8988T (cell line): Measurements from ENCODE around the gene NEK5.
A peak's percentile ranks its signal among the peaks of the same experiment; 100 is the strongest.
"Not testable (repeated sequence)": the region's sequence is repeated elsewhere in the genome, so short reads cannot be mapped to it uniquely, and the experiment has no call there.

Source experiments
- DNase-seq: peaks from one replicate; pipeline ENCODE4 v3.0.0; 2011

Gene NEK5

GRCh38 chr13:52061587-52061986, 67.3 kb downstream of the NEK5 start:
- DNase-seq, result no peak

GRCh38 chr13:52061064-52061463, 67.8 kb downstream of the NEK5 start:
- not testable (repeated sequence) for DNase-seq

GRCh38 chr13:52053460-52053859, 75.4 kb downstream of the NEK5 start:
- DNase-seq, result no peak

- DNase-seq, result no peak
Measured at GRCh38 chr13:52051400-52051799, 77.5 kb downstream of the NEK5 start.

DNA sequence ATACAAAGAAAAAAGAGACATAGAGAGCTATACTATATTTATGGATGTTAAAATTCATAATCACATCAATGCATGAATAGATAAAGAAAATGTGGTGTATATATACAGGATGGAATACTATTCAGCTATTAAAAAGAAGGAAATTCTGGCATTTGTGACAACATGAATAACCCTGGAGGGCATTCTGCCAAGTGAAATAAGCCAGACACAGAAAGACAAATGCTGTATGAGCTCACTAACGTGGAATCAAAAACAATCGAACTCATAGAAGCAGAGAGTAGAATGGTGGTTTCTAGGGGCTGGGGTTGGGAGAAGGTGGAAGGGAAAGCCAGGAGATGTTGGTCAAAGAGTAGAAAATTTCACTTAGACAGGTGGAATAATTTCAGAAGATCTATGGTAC, 80.4 kb downstream of the NEK5 start:
- no peak for DNase-seq

DNA sequence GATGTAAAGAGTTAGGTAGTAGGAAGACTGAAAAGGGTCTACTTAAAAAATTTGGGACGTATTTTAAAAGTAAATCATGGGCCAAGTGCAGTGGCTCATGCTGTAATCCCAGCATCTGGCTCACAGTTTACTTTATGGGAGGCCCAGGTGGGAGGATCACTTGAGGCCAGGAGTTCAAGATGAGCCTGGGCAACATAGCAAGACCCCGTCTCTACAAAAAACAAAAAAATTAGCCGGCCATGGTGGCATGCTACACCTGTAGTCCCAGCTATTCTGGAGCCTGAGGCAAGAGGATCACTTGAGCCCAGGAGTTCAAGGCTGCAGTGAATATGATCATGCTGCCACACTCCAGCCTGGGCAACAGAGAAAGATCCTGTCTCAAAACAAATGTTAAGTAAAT, 81.4 kb downstream of the NEK5 start:
- no peak for DNase-seq

- no peak for DNase-seq
Measured at GRCh38 chr13:52043675-52044074, 85.2 kb downstream of the NEK5 start.

- DNase-seq, result no peak
Measured at GRCh38 chr13:52036037-52036436, 92.8 kb downstream of the NEK5 start.

- no peak for DNase-seq
Measured at GRCh38 chr13:52034616-52035226, 94.2 kb downstream of the NEK5 start.

- no peak for DNase-seq
Measured at GRCh38 chr13:52033039-52033438, 95.8 kb downstream of the NEK5 start.

DNA sequence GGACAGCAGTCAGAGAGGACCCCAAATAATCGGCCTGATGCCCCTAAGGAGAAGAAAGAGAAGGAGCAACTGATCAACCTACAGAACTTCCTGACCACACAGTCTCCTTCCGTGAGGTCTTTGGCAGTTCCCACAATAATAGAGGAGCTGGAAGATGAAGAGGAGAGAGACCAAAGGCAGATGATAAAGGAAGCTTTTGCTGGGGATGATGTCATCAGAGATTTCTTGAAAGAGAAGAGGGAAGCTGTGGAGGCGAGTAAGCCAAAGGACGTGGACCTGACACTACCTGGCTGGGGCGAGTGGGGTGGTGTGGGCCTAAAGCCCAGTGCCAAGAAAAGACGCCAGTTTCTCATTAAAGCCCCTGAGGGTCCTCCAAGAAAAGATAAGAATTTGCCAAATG, 98.5 kb downstream of the NEK5 start:
- DNase-seq, result not testable (repeated sequence)

DNA sequence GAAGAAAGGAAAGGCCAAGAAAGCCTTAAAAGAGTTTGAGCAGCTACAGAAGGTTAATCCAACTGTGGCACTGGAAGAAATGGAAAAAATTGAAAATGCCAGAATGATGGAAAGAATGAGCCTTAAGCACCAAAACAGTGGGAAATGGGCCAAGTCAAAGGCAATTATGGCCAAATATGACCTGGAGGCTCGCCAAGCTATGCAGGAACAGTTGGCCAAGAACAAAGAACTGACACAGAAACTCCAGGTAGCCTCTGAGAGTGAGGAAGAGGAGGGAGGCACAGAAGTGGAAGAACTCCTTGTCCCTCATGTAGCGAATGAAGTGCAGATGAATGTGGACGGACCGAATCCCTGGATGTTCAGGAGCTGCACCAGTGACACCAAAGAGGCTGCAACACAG, 99.3 kb downstream of the NEK5 start:
- DNase-seq, result no peak

DNA sequence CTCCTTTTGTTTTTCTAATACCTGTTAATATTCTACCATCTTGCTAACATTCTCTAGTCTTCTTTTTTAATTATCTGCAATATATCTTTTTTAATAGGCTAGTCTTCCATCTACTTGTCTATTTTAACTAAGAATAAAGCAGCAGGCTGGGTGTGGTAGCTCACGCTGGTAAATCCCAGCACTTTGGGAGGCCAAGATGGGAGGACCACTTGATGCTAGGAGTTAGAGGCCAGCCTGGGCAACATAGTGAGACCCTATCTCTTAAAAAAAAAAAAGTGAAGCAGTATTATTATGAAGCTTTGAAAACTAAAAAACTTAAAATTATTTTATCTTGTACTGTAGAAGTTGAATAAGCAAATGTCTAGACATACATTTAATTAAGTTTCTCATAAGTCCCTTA, 101.0 kb downstream of the NEK5 start:
- DNase-seq, result no peak

DNA sequence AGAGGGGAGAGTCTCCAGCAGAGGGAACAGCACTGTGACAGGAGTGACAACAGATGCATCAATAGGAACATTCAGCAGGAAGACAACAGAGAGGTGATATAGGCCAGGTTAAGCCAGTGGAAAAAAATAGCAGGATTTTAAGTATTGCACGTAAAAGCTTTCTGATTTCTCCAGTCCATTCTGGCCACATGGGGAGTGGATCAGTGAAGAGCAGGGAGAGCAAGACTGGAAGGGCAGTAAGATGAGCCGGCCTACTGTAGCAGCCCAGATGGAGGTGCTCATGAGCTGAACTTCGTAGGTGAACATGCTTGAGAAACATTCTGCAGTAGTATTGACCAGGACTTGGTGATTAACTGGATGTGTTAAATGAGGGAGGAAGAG, 102.6 kb downstream of the NEK5 start:
- no peak for DNase-seq

- no peak for DNase-seq
Measured at GRCh38 chr13:52025475-52026245, 103.2 kb downstream of the NEK5 start.

DNA sequence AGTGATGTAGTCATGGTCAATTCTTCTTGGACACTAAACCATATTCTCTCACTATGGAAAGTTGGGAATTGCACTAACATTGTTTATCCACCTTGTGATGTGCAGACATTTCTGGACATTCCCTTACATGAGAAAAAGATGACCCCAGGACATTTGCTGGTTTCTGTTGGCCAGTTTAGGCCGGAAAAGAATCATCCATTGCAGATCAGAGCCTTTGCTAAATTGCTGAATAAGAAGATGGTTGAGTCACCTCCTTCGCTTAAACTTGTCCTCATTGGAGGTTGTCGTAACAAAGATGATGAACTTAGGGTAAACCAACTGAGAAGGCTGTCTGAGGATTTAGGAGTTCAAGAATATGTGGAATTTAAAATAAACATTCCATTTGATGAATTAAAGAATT, 104.4 kb downstream of the NEK5 start, which contains the start of gene UTP14C:
TSS of gene UTP14C (plus strand) at position 211 of the 400 bp plus-strand sequence. CDS start 4,114 bp downstream, outside the sequence.
- no peak for DNase-seq

DNA sequence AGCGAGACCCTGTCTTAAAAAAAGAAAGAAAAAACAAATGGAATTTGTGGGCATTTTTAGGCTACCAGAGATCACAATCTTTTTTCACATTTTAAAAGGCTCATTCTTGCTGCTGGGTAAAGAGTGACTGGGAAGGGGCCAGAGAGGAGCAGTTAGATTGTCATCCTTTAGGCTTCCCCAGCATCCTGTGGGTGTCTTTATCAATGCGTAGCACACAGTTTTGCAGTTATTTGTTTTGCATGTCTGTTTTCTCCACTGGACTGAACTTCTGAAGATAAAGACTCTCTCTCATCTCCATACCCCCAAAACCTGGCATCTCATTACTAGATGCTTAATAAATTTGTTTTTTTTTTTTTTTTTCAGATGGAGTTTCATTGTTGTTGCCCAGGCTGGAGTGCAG, 106.5 kb downstream of the NEK5 start:
- DNase-seq, result no peak

GRCh38 chr13:52020191-52020590, 108.7 kb downstream of the NEK5 start:
- DNase-seq, result no peak

GRCh38 chr13:52016296-52016695, 112.6 kb downstream of the NEK5 start:
- no peak for DNase-seq

GRCh38 chr13:52012512-52012836, 116.4 kb downstream of the NEK5 start:
- no peak for DNase-seq

DNA sequence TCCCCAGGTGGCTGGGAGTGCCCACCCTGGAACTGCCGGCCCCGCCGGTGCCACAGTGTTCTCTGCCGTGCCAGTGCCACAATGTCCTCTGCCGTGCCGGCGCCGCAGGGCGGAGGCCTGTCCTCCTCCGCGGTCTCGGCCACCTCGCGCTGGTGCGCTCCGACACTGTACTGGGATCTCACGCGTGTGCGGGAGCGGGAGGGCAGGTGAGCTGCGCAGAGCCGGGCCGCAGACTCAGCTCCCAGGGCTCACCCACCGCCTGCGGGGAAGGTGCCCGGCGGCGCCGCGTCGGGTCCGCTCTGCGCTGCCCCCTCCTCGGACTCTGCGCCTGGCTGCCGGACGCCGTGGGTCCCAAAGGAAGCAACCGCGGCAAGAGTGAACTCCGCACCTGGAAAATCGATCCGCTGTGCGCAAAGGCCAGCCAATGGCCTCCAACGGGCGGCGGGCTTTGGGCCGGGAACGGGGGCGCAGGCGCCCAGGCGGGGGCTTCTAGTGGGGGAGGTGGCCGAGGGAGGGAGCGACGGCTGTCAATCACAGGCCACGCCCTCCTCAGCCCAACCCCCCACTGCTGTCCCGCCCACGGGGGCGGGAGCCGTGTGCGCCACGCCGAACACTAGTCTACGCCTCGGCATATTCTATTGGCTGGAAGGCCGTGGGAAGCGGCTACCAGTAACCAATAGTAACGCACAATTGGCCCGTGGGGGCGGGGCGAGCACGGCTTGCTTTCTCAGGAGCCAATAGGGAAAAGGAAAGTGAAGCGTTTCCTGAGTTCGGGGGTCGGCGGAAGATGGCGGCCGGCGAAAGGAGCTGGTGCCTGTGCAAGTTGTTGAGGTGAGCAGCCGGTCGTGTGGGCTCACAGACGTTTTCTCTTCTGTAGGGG, 117.0 kb downstream of the NEK5 start, which contains the start of gene ALG11:
TSS of gene ALG11 (plus strand) at position 767 of the 880 bp plus-strand sequence. CDS start at position 788, 21 bp downstream.
- peak; percentile 74 for DNase-seq

DNA sequence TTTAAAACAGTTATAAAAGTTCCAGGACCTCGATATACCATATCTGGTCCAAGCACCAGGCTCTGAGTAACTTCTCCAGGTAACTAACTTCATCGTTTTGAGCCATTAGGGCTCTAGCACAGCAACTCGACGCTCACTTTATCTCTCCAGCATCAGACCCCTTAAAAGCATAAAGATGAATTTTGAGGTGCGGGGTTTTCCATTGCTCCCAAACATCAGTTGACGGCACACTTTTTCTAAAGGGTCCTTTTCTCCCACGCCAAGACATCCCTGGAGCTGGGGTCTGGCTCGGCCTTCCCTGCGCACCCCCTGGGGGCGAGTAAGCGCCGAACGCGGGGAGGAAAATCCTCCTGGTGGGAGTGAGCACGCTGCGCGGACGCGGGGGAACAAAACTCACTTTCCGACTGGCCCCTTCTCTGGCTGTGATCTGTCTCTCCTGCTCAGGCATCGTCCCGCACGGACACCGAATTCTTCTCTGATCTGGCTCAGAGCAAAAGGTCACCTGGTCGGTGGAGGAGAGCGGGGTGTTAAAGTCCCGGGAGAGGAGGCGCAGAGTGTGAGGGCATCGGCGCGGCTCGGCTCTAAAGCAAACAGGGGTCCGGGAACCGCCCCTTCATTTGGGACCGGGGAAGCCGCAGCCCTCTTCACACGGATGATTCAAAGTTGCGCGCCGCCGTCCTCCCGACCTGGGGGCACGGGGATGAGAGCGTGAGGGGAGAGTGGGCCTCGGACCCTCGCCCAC, 117.8 kb downstream of the NEK5 start, which contains the start of gene ATP7B:
TSS of gene ATP7B (minus strand) at position 561 of the 742 bp plus-strand sequence. CDS start at position 448, 113 bp downstream.
- DNase-seq, result peak; percentile 41

GRCh38 chr13:52009946-52010345, 118.9 kb downstream of the NEK5 start:
- no peak for DNase-seq
